HEK293 (cell line): ENCODE measurements around the gene POFUT2.

Experiments used
- GLIS2 ChIP-seq: fragments of 450-650 bp; formaldehyde crosslinking; IDR thresholded peaks from 2 replicates; pipeline ENCODE4 v1.5.1; 2016; ENCODE audit warnings: missing biosample characterization, missing genetic modification characterization
- PRDM4 ChIP-seq: fragments of 450-650 bp; formaldehyde crosslinking; IDR thresholded peaks from 2 replicates; pipeline ENCODE4 v1.5.1; 2017; ENCODE audit warnings: missing biosample characterization, missing genetic modification characterization
- SP3 ChIP-seq: fragments of 450-650 bp; formaldehyde crosslinking; IDR thresholded peaks from 2 replicates; pipeline ENCODE4 v1.5.1; 2016; ENCODE audit warnings: missing biosample characterization, missing genetic modification characterization
- TRIM28 ChIP-seq: IDR thresholded peaks from 2 replicates; pipeline ENCODE4 v1.6.1; 2011; ENCODE audit warnings: low read length, control low read depth, borderline replicate concordance
- ZBTB8A ChIP-seq: fragments of 450-650 bp; formaldehyde crosslinking; IDR thresholded peaks from 2 replicates; pipeline ENCODE4 v1.5.1; 2016; ENCODE audit warnings: missing biosample characterization, missing genetic modification characterization
- ZFHX2 ChIP-seq: fragments of 450-650 bp; formaldehyde crosslinking; conservative IDR thresholded peaks from 2 replicates; pipeline ENCODE4 v1.5.1; 2016; ENCODE audit warnings: missing biosample characterization, missing genetic modification characterization
- ZFP41 ChIP-seq: fragments of 450-650 bp; formaldehyde crosslinking; IDR thresholded peaks from 2 replicates; pipeline ENCODE4 v1.5.1; 2016; ENCODE audit warnings: missing biosample characterization, missing genetic modification characterization, borderline replicate concordance
- ZFP69B ChIP-seq: fragments of 450-650 bp; formaldehyde crosslinking; IDR thresholded peaks from 2 replicates; pipeline ENCODE4 v1.5.1; 2016; ENCODE audit warnings: missing biosample characterization, missing genetic modification characterization
- ZNF114 ChIP-seq: fragments of 450-650 bp; formaldehyde crosslinking; IDR thresholded peaks from 2 replicates; pipeline ENCODE4 v1.5.0; 2017; ENCODE audit warnings: missing biosample characterization, missing genetic modification characterization
- ZNF18 ChIP-seq: fragments of 450-650 bp; formaldehyde crosslinking; IDR thresholded peaks from 2 replicates; pipeline ENCODE4 v1.5.1; 2016; ENCODE audit warnings: missing biosample characterization, missing genetic modification characterization
- ZNF184 ChIP-seq: fragments of 450-650 bp; IDR thresholded peaks from 2 replicates; pipeline ENCODE4 v1.5.1; 2018; ENCODE audit warnings: missing biosample characterization, mild to moderate bottlenecking, missing genetic modification characterization
- ZNF239 ChIP-seq: fragments of 450-650 bp; formaldehyde crosslinking; IDR thresholded peaks from 2 replicates; pipeline ENCODE4 v1.5.1; 2016; ENCODE audit warnings: missing biosample characterization, missing genetic modification characterization
- ZNF24 ChIP-seq: fragments of 450-650 bp; formaldehyde crosslinking; IDR thresholded peaks from 2 replicates; pipeline ENCODE4 v1.5.1; 2016; ENCODE audit warnings: missing biosample characterization, missing genetic modification characterization
- ZNF302 ChIP-seq: fragments of 450-650 bp; formaldehyde crosslinking; IDR thresholded peaks from 2 replicates; pipeline ENCODE4 v1.5.1; 2016; ENCODE audit warnings: missing biosample characterization, missing genetic modification characterization, low read depth
- ZNF324 ChIP-seq: fragments of 450-650 bp; formaldehyde crosslinking; IDR thresholded peaks from 2 replicates; pipeline ENCODE4 v1.5.1; 2016; ENCODE audit warnings: missing biosample characterization, missing genetic modification characterization
- ZNF510 ChIP-seq: fragments of 450-650 bp; formaldehyde crosslinking; IDR thresholded peaks from 2 replicates; pipeline ENCODE4 v1.5.1; 2018; ENCODE audit warnings: mild to moderate bottlenecking, missing genetic modification characterization, missing biosample characterization; ENCODE audit not compliant: insufficient replicate concordance
- ZNF518A ChIP-seq: fragments of 450-650 bp; formaldehyde crosslinking; conservative IDR thresholded peaks from 2 replicates; pipeline ENCODE4 v1.5.1; 2016; ENCODE audit warnings: low read depth, missing biosample characterization, missing genetic modification characterization
- ZNF530 ChIP-seq: fragments of 450-650 bp; formaldehyde crosslinking; IDR thresholded peaks from 2 replicates; pipeline ENCODE4 v1.5.1; 2016; ENCODE audit warnings: low read depth, missing biosample characterization, missing genetic modification characterization
- ZNF600 ChIP-seq: fragments of 450-650 bp; formaldehyde crosslinking; IDR thresholded peaks from 2 replicates; pipeline ENCODE4 v1.5.1; 2016; ENCODE audit warnings: missing biosample characterization, missing genetic modification characterization
- ZNF660 ChIP-seq: fragments of 450-650 bp; IDR thresholded peaks from 2 replicates; pipeline ENCODE4 v1.5.1; 2018; ENCODE audit warnings: missing biosample characterization, mild to moderate bottlenecking, missing genetic modification characterization
- ZNF792 ChIP-seq: fragments of 450-650 bp; formaldehyde crosslinking; IDR thresholded peaks from 2 replicates; pipeline ENCODE4 v1.5.1; 2016; ENCODE audit warnings: missing biosample characterization, missing genetic modification characterization
- TF ChIP-seq, protein P1 (sequence below): fragments of 450-650 bp; formaldehyde crosslinking; conservative IDR thresholded peaks from 2 replicates; pipeline ENCODE4 v1.5.1; 2016; ENCODE audit warnings: low read depth, missing biosample characterization, missing genetic modification characterization
- TF ChIP-seq, protein P2 (sequence below): fragments of 450-650 bp; formaldehyde crosslinking; IDR thresholded peaks from 2 replicates; pipeline ENCODE4 v1.5.1; 2016; ENCODE audit warnings: missing biosample characterization, missing genetic modification characterization

The POFUT2 gene

GRCh38 chr21:45294509-45295291 is 7.0 kb upstream of the POFUT2 start (continued):
- TF ChIP-seq ZNF510 (tag by site-specific recombination) (no peak), ZNF114 (tag by site-specific recombination) (no peak), ZBTB8A (peak; percentile 41), ZFP41 (tag by site-specific recombination) (no peak), ZNF302 (tag by site-specific recombination) (no peak), ZFHX2 (peak; percentile 71), TRIM28 (peak; percentile 95), ZNF660 (tag by site-specific recombination) (peak; percentile 79), ZNF18 (tag by site-specific recombination) (no peak), SP3 (no peak), ZNF184 (0 out of 2 replicates have a peak, but pooled peaks have one; percentile 38), ZFP69B (0 out of 2 replicates have a peak, but pooled peaks have one; percentile 8), ZNF518A (tag by site-specific recombination) (peak; percentile 49; the same call in 1 of the 2 replicates), ZNF530 (tag by site-specific recombination) (no peak), ZNF324 (tag by site-specific recombination) (0 out of 2 replicates have a peak, but pooled peaks have one; percentile 50), ZNF600 (tag by site-specific recombination) (peak; percentile 78), ZNF24 (tag by site-specific recombination) (peak; percentile 88), ZNF792 (tag by site-specific recombination) (no peak), ZNF239 (no peak), PRDM4 (tag by site-specific recombination) (peak; percentile 99), GLIS2 (no peak; the same call in 1 of the 2 replicates)
- TF ChIP-seq, protein P1, sequence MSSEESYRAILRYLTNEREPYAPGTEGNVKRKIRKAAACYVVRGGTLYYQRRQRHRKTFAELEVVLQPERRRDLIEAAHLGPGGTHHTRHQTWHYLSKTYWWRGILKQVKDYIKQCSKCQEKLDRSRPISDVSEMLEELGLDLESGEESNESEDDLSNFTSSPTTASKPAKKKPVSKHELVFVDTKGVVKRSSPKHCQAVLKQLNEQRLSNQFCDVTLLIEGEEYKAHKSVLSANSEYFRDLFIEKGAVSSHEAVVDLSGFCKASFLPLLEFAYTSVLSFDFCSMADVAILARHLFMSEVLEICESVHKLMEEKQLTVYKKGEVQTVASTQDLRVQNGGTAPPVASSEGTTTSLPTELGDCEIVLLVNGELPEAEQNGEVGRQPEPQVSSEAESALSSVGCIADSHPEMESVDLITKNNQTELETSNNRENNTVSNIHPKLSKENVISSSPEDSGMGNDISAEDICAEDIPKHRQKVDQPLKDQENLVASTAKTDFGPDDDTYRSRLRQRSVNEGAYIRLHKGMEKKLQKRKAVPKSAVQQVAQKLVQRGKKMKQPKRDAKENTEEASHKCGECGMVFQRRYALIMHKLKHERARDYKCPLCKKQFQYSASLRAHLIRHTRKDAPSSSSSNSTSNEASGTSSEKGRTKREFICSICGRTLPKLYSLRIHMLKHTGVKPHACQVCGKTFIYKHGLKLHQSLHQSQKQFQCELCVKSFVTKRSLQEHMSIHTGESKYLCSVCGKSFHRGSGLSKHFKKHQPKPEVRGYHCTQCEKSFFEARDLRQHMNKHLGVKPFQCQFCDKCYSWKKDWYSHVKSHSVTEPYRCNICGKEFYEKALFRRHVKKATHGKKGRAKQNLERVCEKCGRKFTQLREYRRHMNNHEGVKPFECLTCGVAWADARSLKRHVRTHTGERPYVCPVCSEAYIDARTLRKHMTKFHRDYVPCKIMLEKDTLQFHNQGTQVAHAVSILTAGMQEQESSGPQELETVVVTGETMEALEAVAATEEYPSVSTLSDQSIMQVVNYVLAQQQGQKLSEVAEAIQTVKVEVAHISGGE: peak; percentile 47; the same call in 1 of the 2 replicates
- TF ChIP-seq, protein P2, sequence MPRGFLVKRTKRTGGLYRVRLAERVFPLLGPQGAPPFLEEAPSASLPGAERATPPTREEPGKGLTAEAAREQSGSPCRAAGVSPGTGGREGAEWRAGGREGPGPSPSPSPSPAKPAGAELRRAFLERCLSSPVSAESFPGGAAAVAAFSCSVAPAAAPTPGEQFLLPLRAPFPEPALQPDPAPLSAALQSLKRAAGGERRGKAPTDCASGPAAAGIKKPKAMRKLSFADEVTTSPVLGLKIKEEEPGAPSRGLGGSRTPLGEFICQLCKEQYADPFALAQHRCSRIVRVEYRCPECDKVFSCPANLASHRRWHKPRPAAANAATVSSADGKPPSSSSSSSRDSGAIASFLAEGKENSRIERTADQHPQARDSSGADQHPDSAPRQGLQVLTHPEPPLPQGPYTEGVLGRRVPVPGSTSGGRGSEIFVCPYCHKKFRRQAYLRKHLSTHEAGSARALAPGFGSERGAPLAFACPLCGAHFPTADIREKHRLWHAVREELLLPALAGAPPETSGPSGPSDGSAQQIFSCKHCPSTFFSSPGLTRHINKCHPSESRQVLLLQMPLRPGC (tag by site-specific recombination): no peak; the same call in 1 of the 2 replicates
